ENCODE data around the gene PSMD1. TPM values are rescaled to one million over a fixed set of nuclear protein-coding genes. Genes with fewer than 3 reads are reported as not detected.

The PSMD1 gene
- total and polyA plus RNA-seq, 2 donors (not counting 3 experiments of a cell fraction or from before 2014, with no cell fraction given) = 163 to 209 TPM

GRCh38 chr2:231094736-231095346 lies 38.2 kb downstream of the PSMD1 start:
- Histone ChIP-seq H3K4me2 (ENCODE audit: insufficient read depth, low read length) (no peak overlapping the region), H3K79me2 (ENCODE audit: control insufficient read depth, insufficient read depth, low read length) (peaks cover 4% of the 10 kb centered on the region), H2AFZ (ENCODE audit: low read depth, low read length) (no peak overlapping the region), H3K9me3 (replicated peaks; ENCODE audit: control insufficient read depth, insufficient read depth, low read length) (no peaks in the 10 kb centered on the region), H3K9me1 (replicated peaks; ENCODE audit: control insufficient read depth, extremely low read depth, insufficient read depth, low read length) (no peaks in the 10 kb centered on the region), H3K4me1 (ENCODE audit: control insufficient read depth, extremely low read depth, insufficient read depth, low read length) (no peaks in the 10 kb centered on the region), H4K20me1 (replicated peaks; ENCODE audit: control insufficient read depth, extremely low read depth, insufficient read depth, low read length) (no peaks in the 10 kb centered on the region), H3K27me3 (ENCODE audit: control insufficient read depth in 2 of 2, insufficient read depth in 2 of 2, low read length in 2 of 2) (no peaks in the 10 kb centered on the region), H3K27ac (ENCODE audit: insufficient read depth, low read depth, low read length) (no peak overlapping the region), H3K4me3 (replicated peaks in 1 of 3; ENCODE audit: insufficient read depth in 1 of 3, low read depth in 1 of 3, low read length in 3 of 3) (no peak overlapping the region), H3K36me3 (ENCODE audit: control insufficient read depth in 2 of 2, extremely low read depth in 1 of 2, insufficient read depth in 2 of 2, low read length in 2 of 2) (peaks cover 6 to 10% of the 10 kb centered on the region in 2 experiments), H3K9ac (replicated peaks; ENCODE audit: extremely low read depth, insufficient read depth, low read length) (no peak overlapping the region)
- FAIRE-seq (no peak), DNase-seq (ENCODE audit: low read depth, low spot score) (no peak)
- dilution Hi-C loops (cut with MboI; ENCODE audit: extremely low pct_ligation_motif_present, low sequenced_read_pairs) = loop anchor here (25.0 kb wide), 1 partner anchor 367 kb away; the partner anchor contains the start of gene NCL
- no TSS peak for BruUV-seq (replicated peaks)
- ChIA-PET POLR2A (no interaction called here), CTCF (interaction anchor here (1.1 to 2.2 kb wide), 3 partner anchors 9 to 97 kb away, joined by 3 to 8 read pairs (median 6); no protein-coding TSS in a partner anchor)
- intact Hi-C loops (cut with micrococcal nuclease) = no loop called here
- no peak for TF ChIP-seq FOS (IDR thresholded peaks at IDR 0.05; ENCODE audit: borderline replicate concordance, insufficient read depth, low read length)
- no peak for TF ChIP-seq MAX (IDR thresholded peaks at IDR 0.05; ENCODE audit: insufficient read depth, insufficient read length)
- TF ChIP-seq GATA2 (IDR thresholded peaks at IDR 0.05; ENCODE audit: insufficient read depth, insufficient read length, low read depth, low read length) = no peak
- no peak for TF ChIP-seq POLR2A (IDR thresholded peaks at IDR 0.05; ENCODE audit: low read depth, low read length)
- no peak for TF ChIP-seq MYC (IDR thresholded peaks at IDR 0.05; ENCODE audit: low read depth, low read length)
- no peak for TF ChIP-seq CTCF (IDR thresholded peaks at IDR 0.05; ENCODE audit: extremely low read depth in 1 of 2, insufficient read depth in 1 of 2, low read depth in 1 of 2, low read length in 2 of 2)
- TF ChIP-seq JUN (IDR thresholded peaks at IDR 0.05; ENCODE audit: borderline replicate concordance, insufficient read depth, insufficient read length, low read depth) = no peak
- no peak for TF ChIP-seq POLR2AphosphoS5 (IDR thresholded peaks at IDR 0.05; ENCODE audit: insufficient read depth, low read depth, low read length)
- no peak for TF ChIP-seq EZH2 (IDR thresholded peaks at IDR 0.05; ENCODE audit: borderline replicate concordance, low read depth, low read length, severe bottlenecking)
